ENCODE results near the gene UGT1A1.

The UGT1A1 gene

GRCh38 chr2:233772153-233772552 lies 12.1 kb downstream of the UGT1A1 start:
- in situ Hi-C loops (cut with MboI; ENCODE audit: low pct_unique_long_range_greater_than_20kb, low sequenced_read_pairs, unreplicated experiment): no loop called here
- TF ChIP-seq CTCF (IDR thresholded peaks at IDR 0.05; ENCODE audit: extremely low read depth, insufficient read depth, missing control alignments): no peak
- no peak for DNase-seq (ENCODE audit: low spot score)

- no peak for TF ChIP-seq CTCF (IDR thresholded peaks at IDR 0.05; ENCODE audit: extremely low read depth, insufficient read depth, missing control alignments)
- in situ Hi-C loops (cut with MboI; ENCODE audit: low pct_unique_long_range_greater_than_20kb, low sequenced_read_pairs, unreplicated experiment): no loop called here
- no peak for DNase-seq (ENCODE audit: low spot score)
These were observed 12.5 kb downstream of the UGT1A1 start for GRCh38 chr2:233772583-233772982.

GRCh38 chr2:233773854-233774253 lies 13.8 kb downstream of the UGT1A1 start:
- DNase-seq (ENCODE audit: low spot score): no peak
- TF ChIP-seq CTCF (IDR thresholded peaks at IDR 0.05; ENCODE audit: extremely low read depth, insufficient read depth, missing control alignments): no peak
- in situ Hi-C loops (cut with MboI; ENCODE audit: low pct_unique_long_range_greater_than_20kb, low sequenced_read_pairs, unreplicated experiment): no loop called here

GRCh38 chr2:233775414-233775813 lies 15.3 kb downstream of the UGT1A1 start:
- no peak for TF ChIP-seq CTCF (IDR thresholded peaks at IDR 0.05; ENCODE audit: extremely low read depth, insufficient read depth, missing control alignments)
- in situ Hi-C loops (cut with MboI; ENCODE audit: low pct_unique_long_range_greater_than_20kb, low sequenced_read_pairs, unreplicated experiment): no loop called here
- DNase-seq (ENCODE audit: low spot score): no peak

GRCh38 chr2:233778030-233778429 lies 18.0 kb downstream of the UGT1A1 start, which contains the start of gene MROH2A:
Gene MROH2A (plus strand): TSS chr2:233778330. CDS start chr2:233779359, 1,029 bp downstream.
- DNase-seq (ENCODE audit: low spot score): no peak
- in situ Hi-C loops (cut with MboI; ENCODE audit: low pct_unique_long_range_greater_than_20kb, low sequenced_read_pairs, unreplicated experiment): no loop called here
- TF ChIP-seq CTCF (IDR thresholded peaks at IDR 0.05; ENCODE audit: extremely low read depth, insufficient read depth, missing control alignments): no peak

- TF ChIP-seq CTCF (IDR thresholded peaks at IDR 0.05; ENCODE audit: extremely low read depth, insufficient read depth, missing control alignments): no peak
- in situ Hi-C loops (cut with MboI; ENCODE audit: low pct_unique_long_range_greater_than_20kb, low sequenced_read_pairs, unreplicated experiment): no loop called here
- no peak for DNase-seq (ENCODE audit: low spot score)
These were observed 19.7 kb downstream of the UGT1A1 start for GRCh38 chr2:233779722-233780121.

- no peak for DNase-seq (ENCODE audit: low spot score)
- no peak for TF ChIP-seq CTCF (IDR thresholded peaks at IDR 0.05; ENCODE audit: extremely low read depth, insufficient read depth, missing control alignments)
- in situ Hi-C loops (cut with MboI; ENCODE audit: low pct_unique_long_range_greater_than_20kb, low sequenced_read_pairs, unreplicated experiment): no loop called here
These were observed 20.7 kb downstream of the UGT1A1 start for GRCh38 chr2:233780771-233781170.

Measured in GM13977 (cell line).